ENCODE results near the gene TBC1D9.

GRCh38 chr4:140648716-140649308 lies 107.4 kb downstream of the TBC1D9 start:
- TF ChIP-seq CTCF (conservative IDR thresholded peaks at IDR 0.05; ENCODE audit: low read length) (no peak), EZH2phosphoT487 (IDR thresholded peaks at IDR 0.05; ENCODE audit: borderline replicate concordance) (no peak)

Data from Loucy (cell line).